Lung (tissue), 12 donors: Measurements from ENCODE around the gene ASB8. TPM values are rescaled to one million over a fixed set of nuclear protein-coding genes. Genes with fewer than 3 reads are reported as not detected.
A peak's percentile ranks its signal among the peaks of the same experiment; 100 is the strongest.

ENCODE experiments used
- ATAC-seq: fragments of 200-7000 bp; cut with Tn5 transposase; one replicate; pipeline ENCODE4 v1.9.1; 2020; ENCODE audit warnings: moderate number of reproducible peaks; ENCODE audit not compliant: insufficient read depth, low FRiP score
- DNase-seq, 3 donors: peaks; one replicate each; pipeline ENCODE4 v3.0.0-alpha.2; 2013 to 2017
- H3K27ac ChIP-seq, 2 donors: one replicate each; pipeline ENCODE4 v1.5.1; 2013; ENCODE audit warnings: mild to moderate bottlenecking in 2 of 2, moderate library complexity in 2 of 2, control low read depth in 1 of 2, inconsistent platforms in 1 of 2, low read depth in 1 of 2, low read length in 1 of 2
- H3K27me3 ChIP-seq, 3 donors: one replicate each; pipeline ENCODE4 v1.5.1; 2013; ENCODE audit warnings: low read length in 2 of 3; ENCODE audit not compliant: control insufficient read depth in 3 of 3, insufficient read depth in 3 of 3
- H3K36me3 ChIP-seq, 4 donors: one replicate each; pipeline ENCODE4 v1.5.1; 2013; ENCODE audit warnings: low read length in 4 of 4, mild to moderate bottlenecking in 1 of 4, moderate library complexity in 1 of 4; ENCODE audit not compliant: control insufficient read depth in 4 of 4, insufficient read depth in 4 of 4
- H3K4me1 ChIP-seq, 5 donors: one replicate each; pipeline ENCODE4 v1.5.1; 2013; ENCODE audit warnings: low read length in 5 of 5, mild to moderate bottlenecking in 2 of 5, moderate library complexity in 1 of 5; ENCODE audit not compliant: control insufficient read depth in 5 of 5, insufficient read depth in 5 of 5
- H3K4me3 ChIP-seq: one replicate; pipeline ENCODE4 v1.5.1; 2013; ENCODE audit warnings: mild to moderate bottlenecking, control low read depth, moderate library complexity
- H3K9ac ChIP-seq, 2 donors: one replicate each; pipeline ENCODE4 v1.5.1; 2013; ENCODE audit warnings: low read length in 2 of 2, control low read depth in 1 of 2; ENCODE audit not compliant: insufficient read depth in 1 of 2
- H3K9me3 ChIP-seq, 4 donors: one replicate each; pipeline ENCODE4 v1.5.1; 2013; ENCODE audit warnings: low read length in 3 of 4, mild to moderate bottlenecking in 1 of 4, moderate library complexity in 1 of 4; ENCODE audit not compliant: control insufficient read depth in 4 of 4, insufficient read depth in 3 of 4
- WGBS, 2 donors: extraction: QIAGEN DNeasy Blood & Tissue Kit; methylation state at CpG; one replicate each; pipeline ENCODE4 v1.1.7; 2013; 5-methylcytosine and 5-hydroxymethylcytosine counted together
- polyA plus RNA-seq, 2 donors: library from polyadenylated mRNA; stranded (reverse); fragments of 200-250 nt; gene quantifications; one replicate each; pipeline ENCODE4 v1.2.1, GENCODE V29; 2013
- total RNA-seq, 2 donors: library from RNA; depleted of rRNA in 1 of 2; stranded (reverse); fragments of >200 nt in 1 of 2; gene quantifications; one replicate each; pipeline ENCODE4 v1.2.1, GENCODE V29; 2014 to 2021
- TF ChIP-seq, protein P1 (sequence below): IDR thresholded peaks from 2 replicates; pipeline ENCODE4 v1.5.1; 2012; ENCODE audit warnings: mild to moderate bottlenecking; ENCODE audit errors: control extremely low read depth, extremely low read depth
- donor health status: control.
- donor health status: control.
- donor health status: Bipolar disorder and iron deficiency.
- donor health status: healthy.
- donor health status: DM: yes; HTN: yes; CAD: no.

Gene ASB8
- total and polyA plus RNA-seq, 4 donors, result 12.0 to 55.1 (median 26.9) TPM

DNA sequence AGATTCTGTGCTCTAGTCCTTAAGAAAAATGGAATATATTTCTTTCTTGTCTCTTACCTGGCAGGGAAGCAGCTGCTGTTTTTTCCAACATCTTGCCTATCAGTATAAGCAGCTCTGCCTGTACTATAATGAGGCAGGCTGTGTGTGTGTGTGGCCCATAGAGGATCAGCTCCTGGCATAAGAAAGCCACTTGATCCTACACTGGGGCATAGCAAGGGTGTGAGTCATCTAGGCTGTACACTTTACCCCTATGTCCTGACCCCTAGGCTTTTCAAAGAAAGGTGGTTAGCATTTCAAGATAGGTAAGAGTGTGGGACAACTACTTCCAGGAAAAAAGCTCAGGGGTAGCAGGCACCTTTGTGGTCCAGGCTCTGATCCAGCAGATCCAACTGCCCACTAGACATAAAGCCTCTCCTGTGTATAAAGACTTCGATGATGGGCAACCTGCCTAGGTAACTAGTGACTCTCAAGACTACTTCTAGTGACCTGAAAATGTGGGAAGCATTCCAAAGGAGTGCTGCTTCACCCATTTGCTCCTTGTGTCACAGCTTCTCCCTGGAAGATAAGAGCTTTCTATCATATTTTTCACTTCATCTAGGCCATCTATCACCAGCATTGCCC is 46.5 kb downstream of the ASB8 start:
- Histone ChIP-seq H3K36me3 (no peaks in the 10 kb centered on the region), H3K4me1 (peaks cover 0 to 9% (median 5%) of the 10 kb centered on the region in 5 donors), H3K9ac (no peak overlapping the region), H3K27me3 (no peaks in the 10 kb centered on the region), H3K4me3 (no peak overlapping the region), H3K9me3 (no peaks in the 10 kb centered on the region), H3K27ac (peak overlapping the region in 1 of 2 donors; percentile 43)
- 54 to 70% methylated on average over 1 of the region's 1 CpG for WGBS, 2 donors
- DNase-seq, result no peak
- TF ChIP-seq, protein P1, sequence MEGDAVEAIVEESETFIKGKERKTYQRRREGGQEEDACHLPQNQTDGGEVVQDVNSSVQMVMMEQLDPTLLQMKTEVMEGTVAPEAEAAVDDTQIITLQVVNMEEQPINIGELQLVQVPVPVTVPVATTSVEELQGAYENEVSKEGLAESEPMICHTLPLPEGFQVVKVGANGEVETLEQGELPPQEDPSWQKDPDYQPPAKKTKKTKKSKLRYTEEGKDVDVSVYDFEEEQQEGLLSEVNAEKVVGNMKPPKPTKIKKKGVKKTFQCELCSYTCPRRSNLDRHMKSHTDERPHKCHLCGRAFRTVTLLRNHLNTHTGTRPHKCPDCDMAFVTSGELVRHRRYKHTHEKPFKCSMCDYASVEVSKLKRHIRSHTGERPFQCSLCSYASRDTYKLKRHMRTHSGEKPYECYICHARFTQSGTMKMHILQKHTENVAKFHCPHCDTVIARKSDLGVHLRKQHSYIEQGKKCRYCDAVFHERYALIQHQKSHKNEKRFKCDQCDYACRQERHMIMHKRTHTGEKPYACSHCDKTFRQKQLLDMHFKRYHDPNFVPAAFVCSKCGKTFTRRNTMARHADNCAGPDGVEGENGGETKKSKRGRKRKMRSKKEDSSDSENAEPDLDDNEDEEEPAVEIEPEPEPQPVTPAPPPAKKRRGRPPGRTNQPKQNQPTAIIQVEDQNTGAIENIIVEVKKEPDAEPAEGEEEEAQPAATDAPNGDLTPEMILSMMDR, result no peak
- ATAC-seq, result peak; percentile 58

DNA sequence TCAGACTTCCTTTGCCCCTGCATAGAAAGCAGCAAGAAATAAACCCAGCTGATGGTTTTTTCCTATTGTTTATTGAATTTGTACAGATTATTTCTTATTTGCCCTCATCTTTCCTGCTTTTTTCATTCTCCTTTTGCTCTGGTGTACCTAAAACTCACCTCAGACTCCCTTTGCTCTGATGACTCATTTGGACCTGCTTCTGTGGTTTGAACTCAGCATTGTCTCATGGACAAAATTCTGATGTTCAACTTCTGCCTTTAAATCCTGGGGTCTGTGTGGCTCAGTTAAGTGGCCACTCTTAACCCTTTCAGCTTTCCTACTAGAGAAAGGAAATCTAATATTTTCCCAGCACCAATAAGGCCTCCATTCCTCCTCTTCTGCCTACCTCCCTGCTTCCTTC is 47.9 kb downstream of the ASB8 start:
- Histone ChIP-seq H3K27ac (no peak overlapping the region), H3K4me1 (peaks cover under 1 to 15% (median 7%) of the 10 kb centered on the region in 5 donors), H3K4me3 (no peak overlapping the region), H3K27me3 (no peaks in the 10 kb centered on the region), H3K9ac (no peak overlapping the region), H3K9me3 (no peaks in the 10 kb centered on the region), H3K36me3 (no peaks in the 10 kb centered on the region)
- TF ChIP-seq, protein P1, result no peak
- DNase-seq (no peak), ATAC-seq (no peak)

DNA sequence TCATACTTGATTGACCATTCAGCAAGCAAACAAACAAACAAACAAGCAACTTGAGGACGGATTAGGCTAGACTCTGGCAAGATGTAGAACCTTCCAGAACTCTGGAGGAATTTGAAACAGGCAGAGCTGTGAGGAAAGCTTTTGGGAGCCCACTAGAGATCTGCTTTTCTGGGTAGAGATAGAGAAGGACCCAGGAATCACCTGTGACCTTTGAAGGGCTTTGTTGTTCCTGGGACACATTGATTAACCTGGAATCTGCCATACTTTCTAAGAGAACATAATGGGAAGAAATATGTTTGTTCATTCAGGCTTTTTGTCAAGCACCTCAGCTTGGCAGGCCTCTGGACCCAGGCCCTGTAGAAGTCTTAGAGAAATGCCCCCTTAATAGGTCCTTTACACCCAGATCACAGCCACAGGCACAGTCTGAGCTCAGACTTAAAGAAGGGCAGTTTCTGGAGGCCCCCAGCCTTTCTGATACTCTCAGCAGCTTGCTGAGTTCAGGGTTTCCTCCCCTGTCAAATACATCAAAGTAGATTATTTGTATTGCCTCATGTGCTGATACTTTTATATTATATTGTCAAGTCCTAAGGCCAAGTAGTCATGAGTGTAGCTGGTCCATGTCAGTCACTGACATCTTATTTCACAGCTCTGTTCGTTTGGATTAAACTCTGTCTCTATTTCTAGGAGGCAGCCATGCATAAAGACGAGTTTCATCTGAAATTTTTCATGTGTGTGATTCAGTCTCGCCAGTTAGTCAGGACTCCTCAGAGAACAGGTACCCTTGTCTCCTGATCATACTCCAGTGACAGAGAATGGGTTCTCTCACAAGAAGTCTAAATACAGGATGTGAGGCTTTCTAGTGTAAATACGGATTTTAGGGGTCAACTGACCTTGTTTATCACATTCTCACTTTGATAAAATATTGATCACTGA is 50.4 kb downstream of the ASB8 start:
- DNase-seq, result peak in 1 of 3 donors; percentile 3
- no peaks in the 10 kb centered on the region for H3K36me3 ChIP-seq
- H3K4me1 ChIP-seq, result peaks cover 2 to 17% (median 7%) of the 10 kb centered on the region in 5 donors
- ATAC-seq, result no peak
- peak overlapping the region; percentile 78 to 98 for H3K27ac ChIP-seq
- H3K9me3 ChIP-seq, result no peaks in the 10 kb centered on the region
- H3K4me3 ChIP-seq, result peak overlapping the region; percentile 95
- H3K27me3 ChIP-seq, result no peaks in the 10 kb centered on the region
- TF ChIP-seq, protein P1, result no peak
- 73 to 80% methylated on average over 5 of the region's 5 CpGs for WGBS, 2 donors
- H3K9ac ChIP-seq, result peak overlapping the region; percentile 66 to 95
